Measurements from ENCODE around the gene NPW. TPM values are rescaled to one million over a fixed set of nuclear protein-coding genes. Genes with fewer than 3 reads are reported as not detected.

Gene NPW
- total and polyA plus RNA-seq, 9 of the 15 experiments (the other 6 are each of a cell fraction or from before 2014, with no cell fraction given) = 0.14 to 4.0 (median 2.6) TPM; not detected in 4

DNA sequence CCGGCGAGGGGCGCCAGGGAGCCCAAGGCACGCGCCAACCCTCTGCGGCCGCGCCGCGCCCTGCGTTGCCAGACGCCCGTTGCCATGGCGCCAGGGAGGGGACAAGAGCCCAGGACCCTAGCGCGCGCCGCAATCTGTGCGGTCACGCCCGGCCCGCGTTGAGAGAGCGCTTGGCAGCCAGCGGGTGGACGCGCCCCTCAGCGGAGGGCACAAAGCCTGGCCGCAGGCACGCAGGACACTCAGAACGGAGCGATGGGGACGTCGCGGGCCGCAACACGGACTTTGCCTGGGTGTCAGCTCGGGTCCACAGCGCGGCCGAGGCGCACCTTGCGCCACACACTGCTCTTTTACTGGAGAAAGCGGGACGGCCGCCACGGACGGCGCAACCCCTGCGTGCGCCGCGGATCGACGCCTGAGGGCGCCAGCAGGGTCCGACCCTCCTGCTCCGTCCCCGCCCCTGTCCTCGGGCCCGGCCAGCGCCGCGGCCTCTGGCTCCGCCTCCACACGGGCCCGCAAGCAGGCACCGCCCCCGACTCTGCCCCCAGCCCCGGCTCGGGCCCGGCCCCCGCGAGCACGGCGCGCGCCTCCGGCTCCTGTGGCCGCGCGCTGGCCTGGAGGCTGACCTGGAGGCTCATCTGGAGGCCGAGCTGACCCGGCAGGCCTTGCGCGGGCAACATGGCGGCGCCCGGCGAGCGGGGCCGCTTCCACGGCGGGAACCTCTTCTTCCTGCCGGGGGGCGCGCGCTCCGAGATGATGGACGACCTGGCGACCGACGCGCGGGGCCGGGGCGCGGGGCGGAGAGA, 35.8 kb upstream of the NPW start, which contains the start of gene GFER:
Gene GFER (plus strand): TSS at position 650 of the 803 bp plus-strand sequence. CDS start 26 bp downstream, at position 676.
- H3K9me3 ChIP-seq (replicated peaks; ENCODE audit: control insufficient read depth, insufficient read depth, low read depth, low read length) = no peaks in the 10 kb centered on the region
- FAIRE-seq = peak; percentile 90
- H3K9me1 ChIP-seq (ENCODE audit: control insufficient read depth, insufficient read depth, low read length) = no peaks in the 10 kb centered on the region
- H3K27me3 ChIP-seq (ENCODE audit: control insufficient read depth in 2 of 2, insufficient read depth in 2 of 2, low read length in 2 of 2) = no peaks in the 10 kb centered on the region
- in situ Hi-C loops (cut with MboI) = no loop called here
- peak within 1 kb of the TSS; percentile 70 for H3K4me3 ChIP-seq
- WGBS (ENCODE audit: insufficient coverage, low coverage, missing lambda C conversion rate) = under 1% methylated on average over 75 of the region's 109 CpGs
- POLR2A ChIA-PET = interaction anchor here (0.9 to 10.2 kb wide), 6 partner anchors 9 to 33 kb away, joined by 3 to 103 read pairs (median 4); partner anchors contain the start of genes RNF151, RPS2 and TBL3
- no peaks in the 10 kb centered on the region for H4K20me1 ChIP-seq (replicated peaks; ENCODE audit: control insufficient read depth, insufficient read depth, low read length)
- CTCF ChIA-PET (ENCODE audit: low intra/inter-chr PET ratio) = interaction anchor here (0.7 kb wide), 1 partner anchor 198 kb away, joined by 3 read pairs; no protein-coding TSS in a partner anchor
- intact Hi-C loops (cut with micrococcal nuclease) = no loop called here
- peak within 1 kb of the TSS; percentile 82 for H3K4me2 ChIP-seq (ENCODE audit: insufficient read depth, low read length)
- no TSS peak for BruUV-seq (replicated peaks)
- H3K36me3 ChIP-seq (ENCODE audit: control insufficient read depth, insufficient read depth, low read length) = peaks cover 30% of the 10 kb centered on the region; the same call in 1 of the 3 replicates
- peaks cover 6 to 72% of the 10 kb centered on the region in 2 experiments; a peak in 4 of 5 replicates for H3K4me1 ChIP-seq (replicated peaks in 1 of 2; ENCODE audit: control insufficient read depth in 2 of 2, insufficient read depth in 2 of 2, low read length in 2 of 2)
- peak; percentile 92 to 98 (median 94) for DNase-seq (ENCODE audit: extremely low read depth in 1 of 4, low spot score in 3 of 4)
- peak within 1 kb of the TSS; percentile 88 for H2AFZ ChIP-seq (ENCODE audit: low read depth, low read length)
- H3K79me2 ChIP-seq (ENCODE audit: control insufficient read depth, insufficient read depth, low read length) = peaks cover 16% of the 10 kb centered on the region
- peak within 1 kb of the TSS; percentile 67 to 98 for H3K9ac ChIP-seq (ENCODE audit: insufficient read depth in 1 of 2, low read depth in 2 of 2, low read length in 2 of 2)
- peak within 1 kb of the TSS; percentile 73 for H3K27ac ChIP-seq (ENCODE audit: extremely low read depth, low read depth, low read length)
- peak; percentile 94 for ATAC-seq
- TF ChIP-seq MCM2 (IDR thresholded peaks at IDR 0.05; ENCODE audit: low read depth) (no peak), MTA2 (IDR thresholded peaks at IDR 0.05; ENCODE audit: low read depth) (no peak), HMGN3 (IDR thresholded peaks at IDR 0.05; ENCODE audit: borderline replicate concordance, extremely low read depth, insufficient read length, low read depth, low read length) (peak; percentile 93), ELK3 (CRISPR knock-in tag; IDR thresholded peaks at IDR 0.05) (no peak), CGGBP1 (CRISPR knock-in tag; IDR thresholded peaks at IDR 0.05) (0 out of 2 replicates have a peak, but pooled peaks have one; percentile 28), HNRNPUL1 (IDR thresholded peaks at IDR 0.05; ENCODE audit: low read length) (no peak), MAZ (CRISPR knock-in tag; conservative IDR thresholded peaks at IDR 0.05 in 1 of 2, IDR thresholded peaks at IDR 0.05 in 1 of 2) (peak; percentile 93 to 95)
- TF ChIP-seq, protein P1, sequence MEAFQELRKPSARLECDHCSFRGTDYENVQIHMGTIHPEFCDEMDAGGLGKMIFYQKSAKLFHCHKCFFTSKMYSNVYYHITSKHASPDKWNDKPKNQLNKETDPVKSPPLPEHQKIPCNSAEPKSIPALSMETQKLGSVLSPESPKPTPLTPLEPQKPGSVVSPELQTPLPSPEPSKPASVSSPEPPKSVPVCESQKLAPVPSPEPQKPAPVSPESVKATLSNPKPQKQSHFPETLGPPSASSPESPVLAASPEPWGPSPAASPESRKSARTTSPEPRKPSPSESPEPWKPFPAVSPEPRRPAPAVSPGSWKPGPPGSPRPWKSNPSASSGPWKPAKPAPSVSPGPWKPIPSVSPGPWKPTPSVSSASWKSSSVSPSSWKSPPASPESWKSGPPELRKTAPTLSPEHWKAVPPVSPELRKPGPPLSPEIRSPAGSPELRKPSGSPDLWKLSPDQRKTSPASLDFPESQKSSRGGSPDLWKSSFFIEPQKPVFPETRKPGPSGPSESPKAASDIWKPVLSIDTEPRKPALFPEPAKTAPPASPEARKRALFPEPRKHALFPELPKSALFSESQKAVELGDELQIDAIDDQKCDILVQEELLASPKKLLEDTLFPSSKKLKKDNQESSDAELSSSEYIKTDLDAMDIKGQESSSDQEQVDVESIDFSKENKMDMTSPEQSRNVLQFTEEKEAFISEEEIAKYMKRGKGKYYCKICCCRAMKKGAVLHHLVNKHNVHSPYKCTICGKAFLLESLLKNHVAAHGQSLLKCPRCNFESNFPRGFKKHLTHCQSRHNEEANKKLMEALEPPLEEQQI (IDR thresholded peaks at IDR 0.05) = no peak

Data from K562 (cell line).